PC-9 (cell line): ENCODE data around the gene CDH1.

Experiments
- EZH2 ChIP-seq: fragments of 200-600 bp; sonication (generic); IDR thresholded peaks from 2 replicates; pipeline ENCODE4 v1.8.0; 2017; ENCODE audit warnings: antibody characterized with exemption, low read depth
- TF ChIP-seq, protein P1 (sequence below): fragments of 200-600 bp; sonication (generic); conservative IDR thresholded peaks from 2 replicates; pipeline ENCODE4 v1.6.1; 2017; ENCODE audit warnings: mixed run types, antibody characterized with exemption, mild to moderate bottlenecking, moderate library complexity

DNA sequence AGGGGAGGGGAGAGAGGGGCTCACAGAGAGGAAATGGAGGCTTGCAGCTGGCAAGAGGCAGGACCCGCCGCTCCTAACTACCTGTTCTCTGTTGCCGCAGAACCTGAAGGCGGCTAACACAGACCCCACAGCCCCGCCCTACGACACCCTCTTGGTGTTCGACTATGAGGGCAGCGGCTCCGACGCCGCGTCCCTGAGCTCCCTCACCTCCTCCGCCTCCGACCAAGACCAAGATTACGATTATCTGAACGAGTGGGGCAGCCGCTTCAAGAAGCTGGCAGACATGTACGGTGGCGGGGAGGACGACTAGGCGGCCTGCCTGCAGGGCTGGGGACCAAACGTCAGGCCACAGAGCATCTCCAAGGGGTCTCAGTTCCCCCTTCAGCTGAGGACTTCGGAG lies 39.0 kb upstream of the CDH1 start:
- TF ChIP-seq, protein P1, sequence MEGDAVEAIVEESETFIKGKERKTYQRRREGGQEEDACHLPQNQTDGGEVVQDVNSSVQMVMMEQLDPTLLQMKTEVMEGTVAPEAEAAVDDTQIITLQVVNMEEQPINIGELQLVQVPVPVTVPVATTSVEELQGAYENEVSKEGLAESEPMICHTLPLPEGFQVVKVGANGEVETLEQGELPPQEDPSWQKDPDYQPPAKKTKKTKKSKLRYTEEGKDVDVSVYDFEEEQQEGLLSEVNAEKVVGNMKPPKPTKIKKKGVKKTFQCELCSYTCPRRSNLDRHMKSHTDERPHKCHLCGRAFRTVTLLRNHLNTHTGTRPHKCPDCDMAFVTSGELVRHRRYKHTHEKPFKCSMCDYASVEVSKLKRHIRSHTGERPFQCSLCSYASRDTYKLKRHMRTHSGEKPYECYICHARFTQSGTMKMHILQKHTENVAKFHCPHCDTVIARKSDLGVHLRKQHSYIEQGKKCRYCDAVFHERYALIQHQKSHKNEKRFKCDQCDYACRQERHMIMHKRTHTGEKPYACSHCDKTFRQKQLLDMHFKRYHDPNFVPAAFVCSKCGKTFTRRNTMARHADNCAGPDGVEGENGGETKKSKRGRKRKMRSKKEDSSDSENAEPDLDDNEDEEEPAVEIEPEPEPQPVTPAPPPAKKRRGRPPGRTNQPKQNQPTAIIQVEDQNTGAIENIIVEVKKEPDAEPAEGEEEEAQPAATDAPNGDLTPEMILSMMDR: no peak
- TF ChIP-seq EZH2: no peak
